ENCODE results near the gene THBS1.

The THBS1 gene

GRCh38 chr15:39553947-39554693, 26.8 kb upstream of the THBS1 start:
- no peak for TF ChIP-seq CTCF (IDR thresholded peaks at IDR 0.05; ENCODE audit: control insufficient read depth, extremely low read depth, insufficient read depth)
- DNase-seq (ENCODE audit: low read depth) = peak; percentile 94
- H3K4me3 ChIP-seq (ENCODE audit: low read depth, low read length) = no peak overlapping the region

- TF ChIP-seq CTCF (IDR thresholded peaks at IDR 0.05; ENCODE audit: control insufficient read depth, extremely low read depth, insufficient read depth) = no peak
- H3K4me3 ChIP-seq (ENCODE audit: low read depth, low read length) = no peak overlapping the region
- no peak for DNase-seq (ENCODE audit: low read depth)
These were observed 26.0 kb upstream of the THBS1 start for GRCh38 chr15:39554746-39555387.

GRCh38 chr15:39555885-39556284, 25.0 kb upstream of the THBS1 start:
- DNase-seq (ENCODE audit: low read depth) = no peak
- no peak for TF ChIP-seq CTCF (IDR thresholded peaks at IDR 0.05; ENCODE audit: control insufficient read depth, extremely low read depth, insufficient read depth)
- no peak overlapping the region for H3K4me3 ChIP-seq (ENCODE audit: low read depth, low read length)

- no peak for TF ChIP-seq CTCF (IDR thresholded peaks at IDR 0.05; ENCODE audit: control insufficient read depth, extremely low read depth, insufficient read depth)
These were observed 24.4 kb upstream of the THBS1 start for GRCh38 chr15:39556461-39556860.

GRCh38 chr15:39558421-39558820, 22.5 kb upstream of the THBS1 start:
- TF ChIP-seq CTCF (IDR thresholded peaks at IDR 0.05; ENCODE audit: control insufficient read depth, extremely low read depth, insufficient read depth) = no peak
- no peak overlapping the region for H3K4me3 ChIP-seq (ENCODE audit: low read depth, low read length)
- DNase-seq (ENCODE audit: low read depth) = no peak

More at GRCh38 chr15:39556461-39556860, 24.4 kb upstream of the THBS1 start:
- no peak overlapping the region for H3K4me3 ChIP-seq (ENCODE audit: low read depth, low read length)
- no peak for DNase-seq (ENCODE audit: low read depth)

GRCh38 chr15:39564972-39565665, 15.8 kb upstream of the THBS1 start:
- TF ChIP-seq CTCF (IDR thresholded peaks at IDR 0.05; ENCODE audit: control insufficient read depth, extremely low read depth, insufficient read depth) = no peak
- DNase-seq (ENCODE audit: low read depth) = no peak
- no peak overlapping the region for H3K4me3 ChIP-seq (ENCODE audit: low read depth, low read length)

Data from LNCaP clone FGC (cell line).